IgD-negative memory B cell (primary cell): Measurements from ENCODE around the gene OR6V1. TPM values are rescaled to one million over a fixed set of nuclear protein-coding genes. Genes with fewer than 3 reads are reported as not detected.

Experiments
- H3K27ac Mint-ChIP-seq, 3 donors: one replicate each; pipeline ENCODE4 v1.8.0; 2020 to 2022; ENCODE audit warnings: mild to moderate bottlenecking in 3 of 3, mixed read lengths in 3 of 3, moderate library complexity in 1 of 3
- H3K27me3 Mint-ChIP-seq: one replicate; pipeline ENCODE4 v1.8.0; 2021; ENCODE audit warnings: mixed read lengths
- H3K36me3 Mint-ChIP-seq: one replicate; pipeline ENCODE4 v1.8.0; 2020; ENCODE audit warnings: mild to moderate bottlenecking, mixed read lengths
- H3K4me1 Mint-ChIP-seq, 3 donors: one replicate each; pipeline ENCODE4 v1.8.0; 2020 to 2022; ENCODE audit warnings: mixed read lengths in 3 of 3, mild to moderate bottlenecking in 1 of 3
- H3K4me3 Mint-ChIP-seq, 4 donors: one replicate each; pipeline ENCODE4 v1.8.0; 2020 to 2022; ENCODE audit warnings: mild to moderate bottlenecking in 4 of 4, mixed read lengths in 4 of 4, moderate library complexity in 3 of 4
- H3K9me3 Mint-ChIP-seq, 3 donors: one replicate each; pipeline ENCODE4 v1.8.0; 2020 to 2021; ENCODE audit warnings: mixed read lengths in 3 of 3, mild to moderate bottlenecking in 1 of 3
- polyA plus RNA-seq: library from polyadenylated mRNA; unstranded; fragments of 300-500 nt; fragmentation: Illumina TruSeq; gene quantifications from one replicate; pipeline ENCODE4 v1.2.3, GENCODE V29; 2021

OR6V1 gene
- polyA plus RNA-seq, 1 donor from 2014 or later = not detected

DNA sequence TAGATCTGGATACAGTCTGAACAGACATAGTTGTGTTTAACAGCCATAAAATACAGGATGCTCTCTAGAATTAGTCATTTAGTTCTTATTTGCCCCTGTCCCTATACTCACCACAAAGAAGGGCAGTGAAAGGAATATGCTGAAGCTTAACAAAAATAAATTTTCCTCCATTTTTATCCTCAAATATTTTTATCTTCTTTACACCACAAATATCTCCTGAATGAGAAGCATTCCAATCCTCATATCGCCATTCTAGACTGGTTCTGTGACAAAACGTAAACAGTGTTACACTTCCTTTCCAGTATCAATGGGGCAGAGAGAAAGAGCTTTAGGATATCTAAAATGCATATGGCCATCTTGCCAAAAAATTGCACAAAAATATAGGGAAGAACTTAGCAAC is 26.8 kb upstream of the OR6V1 start:
- Mint-ChIP-seq H3K27ac (no peak overlapping the region), H3K4me1 (peaks cover 0 to 9% (median 0%) of the 10 kb centered on the region in 3 donors), H3K9me3 (peaks cover 0 to 7% (median 2%) of the 10 kb centered on the region in 3 donors)

DNA sequence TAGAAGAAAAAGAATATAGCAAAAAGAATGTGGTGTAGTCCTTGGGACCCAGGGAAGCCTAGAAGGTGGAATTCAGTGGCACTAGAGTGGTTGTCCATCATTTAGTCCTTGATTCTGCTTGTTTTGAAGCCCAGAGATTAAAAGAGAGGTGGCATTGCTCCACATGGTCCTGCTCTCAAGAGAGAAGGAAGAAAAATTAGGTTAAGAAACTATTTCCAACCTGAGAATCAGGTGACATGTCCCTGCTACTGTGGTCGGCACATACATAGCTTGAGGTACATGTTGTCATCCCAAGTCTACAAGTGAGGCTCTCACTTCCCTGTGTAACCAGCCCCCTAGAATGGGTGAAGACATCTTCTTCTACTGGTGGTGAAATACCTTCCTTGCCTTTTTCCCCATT is 25.1 kb upstream of the OR6V1 start, which contains the start of gene OR9A2:
OR9A2 (minus strand) TSS at position 101 of the 400 bp plus-strand sequence; CDS start at position 101, 0 bp downstream.
- Mint-ChIP-seq H3K36me3 (no peaks in the 10 kb centered on the region), H3K27me3 (no peaks in the 10 kb centered on the region), H3K9me3 (peaks cover 0 to 7% (median 2%) of the 10 kb centered on the region in 3 donors), H3K4me1 (peaks cover 0 to 2% (median 2%) of the 10 kb centered on the region in 3 donors), H3K4me3 (peak within 1 kb of the TSS in 1 of 4 donors; percentile 28), H3K27ac (no peak within 1 kb of the TSS)

More for the DNA sequence above, 26.8 kb upstream of the OR6V1 start:
- H3K36me3 Mint-ChIP-seq = no peaks in the 10 kb centered on the region
- H3K4me3 Mint-ChIP-seq = no peak overlapping the region
- no peaks in the 10 kb centered on the region for H3K27me3 Mint-ChIP-seq

DNA sequence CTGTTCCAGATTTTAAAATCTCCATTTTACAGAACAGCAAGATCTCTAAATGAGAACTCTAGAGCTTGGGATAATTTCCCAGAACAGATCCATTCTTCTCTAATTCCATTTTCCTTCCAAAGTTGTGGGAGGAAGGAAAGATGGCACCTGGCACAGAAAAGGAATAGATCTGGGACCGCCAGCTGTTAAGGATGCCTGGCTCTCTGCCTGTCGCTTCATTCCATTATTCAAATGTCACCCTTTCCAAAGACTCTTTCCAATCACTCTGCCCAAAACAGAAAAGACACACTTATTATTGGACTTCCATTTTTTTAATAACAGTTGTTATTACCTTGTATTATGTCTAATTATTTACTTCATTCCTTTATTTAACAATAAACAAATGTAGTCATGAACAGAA is 24.5 kb upstream of the OR6V1 start:
- Mint-ChIP-seq H3K27me3 (no peaks in the 10 kb centered on the region), H3K4me1 (peaks cover 0 to 2% (median 0%) of the 10 kb centered on the region in 3 donors), H3K36me3 (no peaks in the 10 kb centered on the region), H3K27ac (no peak overlapping the region), H3K4me3 (no peak overlapping the region), H3K9me3 (peaks cover 0 to 7% (median 0%) of the 10 kb centered on the region in 3 donors)

DNA sequence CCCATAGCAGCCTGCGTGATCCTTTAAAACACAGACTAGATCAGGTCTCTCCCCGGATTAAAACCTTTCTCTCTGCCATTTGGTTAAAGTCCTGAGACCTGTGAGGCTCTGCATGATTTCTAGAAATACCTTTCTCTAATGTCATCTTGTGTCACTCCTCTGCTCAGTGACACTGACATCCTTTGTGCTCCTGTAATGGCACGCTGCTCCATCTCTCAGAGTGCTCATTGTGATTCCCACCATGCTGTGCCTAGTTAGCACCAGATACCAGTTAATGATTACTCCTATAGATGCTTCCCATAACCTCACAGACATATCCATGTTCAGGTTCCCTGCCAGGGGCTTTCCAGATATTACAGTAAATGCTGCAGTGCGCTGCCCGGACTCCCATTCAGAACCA is 13.5 kb upstream of the OR6V1 start:
- Mint-ChIP-seq H3K27me3 (peaks cover 2% of the 10 kb centered on the region), H3K36me3 (peaks cover 1% of the 10 kb centered on the region), H3K4me1 (peaks cover 0 to 7% (median 6%) of the 10 kb centered on the region in 3 donors), H3K4me3 (no peak overlapping the region), H3K9me3 (peaks cover 8 to 16% (median 11%) of the 10 kb centered on the region in 3 donors), H3K27ac (no peak overlapping the region)

DNA sequence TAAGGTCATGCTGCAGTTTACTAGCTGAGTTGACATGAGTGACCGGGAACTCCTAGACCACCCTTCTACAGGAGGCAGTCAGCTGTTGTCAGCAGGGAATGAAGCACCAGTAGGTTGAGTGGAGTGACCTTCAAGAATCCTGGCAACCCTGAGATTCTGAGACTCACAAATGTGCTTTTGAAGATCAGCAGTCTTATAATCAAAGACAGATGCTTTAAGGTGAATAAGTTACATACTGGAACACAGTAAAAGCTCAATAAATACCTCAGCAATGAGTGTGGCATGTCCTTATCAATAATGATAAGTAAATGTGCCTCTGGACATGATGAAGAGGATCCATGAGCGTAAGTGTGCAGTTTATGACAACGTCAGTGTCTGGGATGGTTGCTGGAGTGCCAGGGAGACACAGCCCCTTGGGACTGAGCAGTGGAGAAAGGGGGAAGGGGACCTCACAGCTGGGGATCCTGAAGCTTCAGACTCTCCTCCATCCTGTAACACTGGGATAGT is 11.9 kb upstream of the OR6V1 start:
- H3K36me3 Mint-ChIP-seq = peaks cover 1% of the 10 kb centered on the region
- peaks cover 2% of the 10 kb centered on the region for H3K27me3 Mint-ChIP-seq
- H3K9me3 Mint-ChIP-seq = peaks cover 0 to 6% (median under 1%) of the 10 kb centered on the region in 3 donors

DNA sequence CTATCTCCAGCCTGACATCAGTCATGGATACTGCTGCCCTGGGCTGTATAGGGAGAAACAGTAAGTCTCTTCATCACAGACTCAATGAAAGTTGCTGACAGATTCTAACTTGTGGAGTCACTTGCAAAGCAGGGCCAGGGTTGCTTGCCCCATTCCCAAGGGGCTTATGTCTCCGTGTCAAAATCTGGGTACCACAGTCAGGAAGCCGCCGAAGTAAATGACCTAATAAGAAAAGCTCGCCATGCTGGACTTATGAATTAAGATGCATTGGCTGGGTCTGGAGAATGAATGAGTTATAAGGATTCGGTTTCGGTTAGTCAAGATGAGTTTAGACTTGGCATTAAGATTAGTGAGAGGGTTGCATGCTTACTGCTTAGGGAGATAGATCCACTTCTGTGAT is 10.8 kb upstream of the OR6V1 start:
- Mint-ChIP-seq H3K27me3 (peaks cover 2% of the 10 kb centered on the region), H3K27ac (no peak overlapping the region), H3K4me1 (peaks cover 3 to 8% (median 7%) of the 10 kb centered on the region in 3 donors), H3K4me3 (no peak overlapping the region), H3K9me3 (no peaks in the 10 kb centered on the region), H3K36me3 (no peaks in the 10 kb centered on the region)

More for the DNA sequence above, 11.9 kb upstream of the OR6V1 start:
- peaks cover 0 to 7% (median 6%) of the 10 kb centered on the region in 3 donors for H3K4me1 Mint-ChIP-seq
- no peak overlapping the region for H3K4me3 Mint-ChIP-seq
- H3K27ac Mint-ChIP-seq = no peak overlapping the region

DNA sequence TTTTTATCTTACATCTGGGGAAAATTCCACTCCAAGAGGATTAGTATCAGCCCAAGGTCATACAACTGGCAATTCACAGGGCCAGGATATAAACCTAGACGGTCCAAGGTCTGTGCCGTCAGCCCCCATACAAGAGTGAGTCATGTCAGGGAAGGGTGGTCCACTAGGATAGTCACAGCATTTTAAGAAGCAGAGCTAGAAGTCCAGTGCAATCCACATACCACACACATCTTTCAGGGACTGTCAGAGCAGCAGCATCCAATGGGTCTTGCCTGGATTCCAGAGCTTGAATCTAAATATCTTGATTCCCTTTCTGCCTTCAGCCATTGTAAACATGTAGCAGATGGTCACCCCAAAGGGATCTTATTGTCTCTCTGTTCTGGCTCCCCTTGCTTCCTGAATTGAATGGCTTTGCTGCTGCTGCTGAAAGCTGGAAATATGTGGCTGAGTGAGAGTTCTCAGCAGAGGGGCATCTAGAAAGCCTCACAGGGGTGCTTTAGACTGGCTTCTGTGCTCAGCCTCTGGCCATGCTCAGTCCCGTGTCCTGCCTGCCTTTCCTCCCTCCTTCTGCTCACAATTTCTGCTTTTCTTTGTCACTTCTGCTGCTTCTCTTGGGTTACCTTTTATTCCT is 9.9 kb upstream of the OR6V1 start:
- H3K27ac Mint-ChIP-seq = no peak overlapping the region
- no peaks in the 10 kb centered on the region for H3K36me3 Mint-ChIP-seq
- H3K4me1 Mint-ChIP-seq = peaks cover 12 to 17% (median 13%) of the 10 kb centered on the region in 3 donors
- peaks cover 2% of the 10 kb centered on the region for H3K27me3 Mint-ChIP-seq
- no peak overlapping the region for H3K4me3 Mint-ChIP-seq
- no peaks in the 10 kb centered on the region for H3K9me3 Mint-ChIP-seq

DNA sequence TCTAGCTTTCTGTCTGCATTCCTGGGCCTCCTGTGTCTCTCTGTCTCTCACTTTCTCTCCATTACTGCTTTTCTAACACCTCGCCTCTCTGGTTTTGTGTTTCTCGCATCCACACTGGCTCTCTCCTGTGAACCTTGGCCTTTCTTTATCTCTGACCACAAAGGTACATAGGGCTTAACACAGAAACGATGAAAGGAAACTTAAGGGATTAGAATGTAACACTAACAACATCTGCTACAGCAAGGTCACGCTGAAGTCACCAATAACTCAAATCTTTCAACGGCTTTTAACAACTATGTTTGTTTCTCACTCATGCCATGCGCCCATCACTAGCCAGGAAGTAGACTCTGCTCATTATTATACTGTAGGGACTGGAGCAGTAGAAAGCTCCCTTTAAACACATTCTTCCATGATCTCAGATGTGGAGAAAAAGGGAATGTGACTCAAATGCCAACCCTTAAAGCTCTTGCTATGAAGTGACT is 9.3 kb upstream of the OR6V1 start:
- no peaks in the 10 kb centered on the region for H3K9me3 Mint-ChIP-seq
- H3K36me3 Mint-ChIP-seq = no peaks in the 10 kb centered on the region
- no peak overlapping the region for H3K4me3 Mint-ChIP-seq
- H3K4me1 Mint-ChIP-seq = peaks cover 15 to 22% (median 17%) of the 10 kb centered on the region in 3 donors
- H3K27me3 Mint-ChIP-seq = peaks cover 2% of the 10 kb centered on the region
- H3K27ac Mint-ChIP-seq = no peak overlapping the region

DNA sequence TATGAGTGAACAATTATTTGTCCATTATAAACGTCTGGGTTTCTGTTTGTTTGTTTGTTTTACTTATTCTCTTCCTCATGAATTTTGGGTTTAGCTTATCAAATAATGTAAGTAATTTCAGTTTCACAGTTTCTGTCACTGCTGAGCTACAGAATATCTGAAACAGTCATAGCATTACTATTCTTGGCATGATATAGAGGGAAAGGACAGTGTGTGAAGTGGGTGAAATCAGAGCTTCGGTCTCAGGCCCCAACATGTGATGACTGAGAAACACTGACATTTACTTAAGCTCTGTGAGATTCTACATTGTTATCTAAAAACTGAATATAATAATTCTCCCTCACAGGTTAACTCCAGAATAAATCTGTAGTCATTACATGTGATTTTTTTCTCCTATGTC is 8.8 kb upstream of the OR6V1 start:
- Mint-ChIP-seq H3K27me3 (peaks cover 2% of the 10 kb centered on the region), H3K36me3 (no peaks in the 10 kb centered on the region), H3K4me1 (peaks cover 15 to 25% (median 19%) of the 10 kb centered on the region in 3 donors), H3K27ac (no peak overlapping the region), H3K4me3 (no peak overlapping the region), H3K9me3 (no peaks in the 10 kb centered on the region)

DNA sequence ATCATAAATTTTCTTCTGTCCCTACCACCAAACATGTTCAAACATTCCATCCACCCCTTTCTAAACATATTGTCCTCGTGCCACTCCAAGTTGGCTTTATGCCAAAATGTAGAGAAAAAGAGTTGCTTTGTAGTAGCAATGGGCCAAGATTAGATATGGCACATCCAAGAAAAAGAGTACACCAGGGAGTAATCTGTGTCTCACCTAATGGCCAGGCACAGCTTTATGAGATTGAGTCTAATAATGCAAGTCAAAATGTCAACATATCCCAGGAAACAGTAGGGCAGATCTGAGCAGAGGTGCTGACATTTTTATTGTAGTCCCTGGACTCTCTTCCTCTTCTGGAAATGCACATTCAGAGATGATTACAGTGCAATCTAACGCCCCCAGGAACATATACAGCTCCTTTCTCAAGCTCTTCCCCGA is 5.7 kb upstream of the OR6V1 start:
- H3K27me3 Mint-ChIP-seq = peaks cover 3% of the 10 kb centered on the region
- H3K36me3 Mint-ChIP-seq = no peaks in the 10 kb centered on the region
- no peak overlapping the region for H3K4me3 Mint-ChIP-seq
- H3K4me1 Mint-ChIP-seq = peaks cover 22 to 33% (median 28%) of the 10 kb centered on the region in 3 donors
- H3K9me3 Mint-ChIP-seq = no peaks in the 10 kb centered on the region
- H3K27ac Mint-ChIP-seq = peak overlapping the region in 1 of 3 donors; percentile 50

DNA sequence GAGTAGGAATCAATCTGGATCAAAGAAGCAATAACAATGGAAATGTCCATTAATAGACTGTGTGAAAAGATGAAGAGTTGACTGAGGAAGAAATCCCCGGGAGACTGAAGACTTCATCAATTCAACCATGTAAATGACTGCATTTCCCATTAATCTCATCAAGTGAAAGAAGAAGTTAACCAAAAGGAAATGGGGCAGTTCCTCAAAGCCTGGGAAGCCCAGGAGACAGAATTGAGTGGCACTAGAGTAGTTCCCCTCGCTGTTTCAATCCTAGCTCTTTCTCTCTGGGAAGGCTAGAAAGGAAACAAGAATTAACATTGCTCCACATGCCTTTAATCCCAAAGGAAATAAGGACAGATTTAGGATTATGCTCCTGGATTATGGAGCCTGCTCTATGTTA is 4.8 kb upstream of the OR6V1 start:
- Mint-ChIP-seq H3K27ac (no peak overlapping the region), H3K27me3 (peaks cover 3% of the 10 kb centered on the region), H3K4me3 (no peak overlapping the region), H3K9me3 (no peaks in the 10 kb centered on the region), H3K4me1 (peaks cover 26 to 33% (median 31%) of the 10 kb centered on the region in 3 donors), H3K36me3 (no peaks in the 10 kb centered on the region)

DNA sequence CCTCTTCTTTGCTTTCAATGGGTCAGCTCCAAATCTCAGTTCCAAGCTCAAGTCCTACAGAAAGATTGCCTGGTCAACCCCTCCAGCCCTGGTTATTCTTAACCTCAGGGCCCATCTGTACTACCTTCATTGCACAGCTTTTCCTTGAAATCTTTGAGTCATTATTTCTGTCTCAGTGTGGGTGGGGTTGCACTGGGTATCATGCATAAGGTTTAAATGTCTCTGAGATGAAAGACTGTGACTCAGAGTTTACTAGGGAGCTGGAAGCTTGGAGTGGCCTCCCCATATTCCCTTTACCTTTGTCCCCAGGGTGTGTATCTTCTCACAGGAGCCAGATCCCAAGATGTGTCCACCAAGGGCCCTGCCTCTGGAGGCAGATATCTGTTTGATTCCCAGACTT is 3.3 kb upstream of the OR6V1 start:
- Mint-ChIP-seq H3K27ac (no peak overlapping the region), H3K4me1 (peaks cover 18 to 31% (median 27%) of the 10 kb centered on the region in 3 donors), H3K27me3 (peaks cover 2% of the 10 kb centered on the region), H3K36me3 (no peaks in the 10 kb centered on the region), H3K4me3 (no peak overlapping the region), H3K9me3 (no peaks in the 10 kb centered on the region)

DNA sequence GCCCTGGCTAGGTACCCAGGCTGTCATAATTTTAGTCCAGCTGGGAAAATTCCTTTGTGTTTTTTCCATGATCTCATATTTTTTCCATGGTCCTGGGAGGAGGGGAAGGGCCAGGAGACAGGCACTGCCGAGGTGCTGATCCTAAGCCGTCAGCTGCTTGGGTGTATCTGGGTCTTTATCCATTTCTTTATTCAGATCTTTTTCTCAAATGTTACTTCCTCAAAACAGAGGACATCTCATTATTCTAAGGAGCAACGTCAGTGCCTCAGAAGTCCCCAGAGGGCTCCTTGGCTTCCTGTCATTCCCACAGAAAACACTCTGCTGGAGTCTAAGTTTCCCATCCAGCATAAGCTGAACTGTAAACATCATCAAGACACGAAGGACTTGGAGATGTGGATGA is 2.8 kb upstream of the OR6V1 start:
- H3K36me3 Mint-ChIP-seq = no peaks in the 10 kb centered on the region
- no peak overlapping the region for H3K27ac Mint-ChIP-seq
- H3K27me3 Mint-ChIP-seq = peaks cover 2% of the 10 kb centered on the region
- peak overlapping the region in 2 of 4 donors; percentile 44 to 80 for H3K4me3 Mint-ChIP-seq
- peaks cover 18 to 31% (median 27%) of the 10 kb centered on the region in 3 donors for H3K4me1 Mint-ChIP-seq
- H3K9me3 Mint-ChIP-seq = no peaks in the 10 kb centered on the region

DNA sequence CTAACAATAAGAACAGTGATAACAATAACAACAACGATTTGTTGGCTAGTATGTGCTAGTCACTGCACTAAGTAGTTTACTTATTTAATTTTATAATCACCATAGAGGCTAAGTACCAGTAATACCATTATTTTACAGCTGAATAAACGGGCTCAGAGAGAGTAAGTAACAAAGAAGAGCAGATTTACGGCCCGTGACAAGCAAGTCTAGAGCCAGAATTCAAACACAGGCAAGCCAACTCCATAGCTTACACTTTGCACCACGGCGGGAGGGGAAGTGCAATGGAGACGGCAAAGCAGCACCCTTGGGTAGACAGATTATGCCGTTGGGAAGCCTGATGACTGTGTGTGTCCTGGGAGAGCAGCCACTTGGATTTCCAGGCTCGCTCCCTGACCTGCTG is 1.2 kb upstream of the OR6V1 start:
- Mint-ChIP-seq H3K36me3 (no peaks in the 10 kb centered on the region), H3K4me3 (no peak overlapping the region), H3K9me3 (no peaks in the 10 kb centered on the region), H3K27me3 (peaks cover 2% of the 10 kb centered on the region), H3K27ac (no peak overlapping the region), H3K4me1 (peaks cover 18 to 29% (median 27%) of the 10 kb centered on the region in 3 donors)

DNA sequence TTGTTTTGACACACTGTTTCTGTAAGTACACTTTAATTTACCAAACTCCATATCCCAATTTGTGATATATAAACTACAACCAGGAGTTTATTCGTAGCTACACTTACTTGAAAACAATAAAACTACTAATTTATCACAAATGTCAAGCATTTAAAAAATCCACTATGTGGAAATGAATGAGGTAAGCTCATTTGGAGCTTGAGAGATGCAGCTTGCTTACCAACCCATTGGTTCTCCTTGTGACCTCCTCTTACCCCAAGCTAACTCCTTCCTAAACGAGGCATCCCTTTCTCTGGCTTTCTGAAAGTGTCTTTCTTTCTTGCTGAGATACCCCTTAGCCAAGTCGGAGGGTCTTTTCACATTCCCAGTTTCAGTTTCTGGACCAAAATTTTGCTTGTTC is 2.5 kb downstream of the OR6V1 start:
- Mint-ChIP-seq H3K27me3 (peaks cover 1% of the 10 kb centered on the region), H3K9me3 (no peaks in the 10 kb centered on the region), H3K4me1 (peaks cover 3 to 8% (median 7%) of the 10 kb centered on the region in 3 donors), H3K4me3 (no peak overlapping the region), H3K36me3 (no peaks in the 10 kb centered on the region), H3K27ac (no peak overlapping the region)

DNA sequence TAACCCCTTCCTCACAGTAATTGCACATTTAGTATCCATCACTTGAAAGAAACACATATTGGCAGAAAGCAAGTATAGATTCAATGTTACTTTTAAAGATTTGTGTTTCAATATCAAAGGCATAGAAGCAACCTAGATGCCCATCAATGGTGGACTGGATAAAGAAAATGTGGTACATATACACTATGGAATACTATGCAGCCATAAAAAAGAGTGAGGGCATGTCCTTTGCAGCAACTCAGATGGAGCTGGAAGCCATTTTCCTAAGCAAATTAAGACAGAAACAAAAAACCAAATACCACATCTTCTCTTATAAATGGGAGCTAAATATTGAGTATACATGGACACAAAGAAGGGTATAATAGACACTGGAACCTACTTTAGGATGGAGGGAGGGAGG is 3.6 kb downstream of the OR6V1 start:
- Mint-ChIP-seq H3K27ac (no peak overlapping the region), H3K4me3 (no peak overlapping the region), H3K9me3 (no peaks in the 10 kb centered on the region), H3K4me1 (peaks cover 0 to 4% (median 3%) of the 10 kb centered on the region in 3 donors), H3K36me3 (no peaks in the 10 kb centered on the region), H3K27me3 (peaks cover 1% of the 10 kb centered on the region)
